Ureter (tissue), 1 donor: ENCODE results near the gene PARVG. TPM values are rescaled to one million over a fixed set of nuclear protein-coding genes. Genes with fewer than 3 reads are reported as not detected.

Experiments used
- DNase-seq: peaks from one replicate; pipeline ENCODE4 v3.0.0-alpha.2; 2020; ENCODE audit warnings: low spot score
- total RNA-seq: library from RNA; stranded (reverse); gene quantifications from one replicate; pipeline ENCODE4 v1.2.4, GENCODE V29; 2023
- donor health status: DM: yes; HTN: yes; CAD: no.

The PARVG gene
- total RNA-seq, 1 donor from 2014 or later: 13.5 TPM

DNA sequence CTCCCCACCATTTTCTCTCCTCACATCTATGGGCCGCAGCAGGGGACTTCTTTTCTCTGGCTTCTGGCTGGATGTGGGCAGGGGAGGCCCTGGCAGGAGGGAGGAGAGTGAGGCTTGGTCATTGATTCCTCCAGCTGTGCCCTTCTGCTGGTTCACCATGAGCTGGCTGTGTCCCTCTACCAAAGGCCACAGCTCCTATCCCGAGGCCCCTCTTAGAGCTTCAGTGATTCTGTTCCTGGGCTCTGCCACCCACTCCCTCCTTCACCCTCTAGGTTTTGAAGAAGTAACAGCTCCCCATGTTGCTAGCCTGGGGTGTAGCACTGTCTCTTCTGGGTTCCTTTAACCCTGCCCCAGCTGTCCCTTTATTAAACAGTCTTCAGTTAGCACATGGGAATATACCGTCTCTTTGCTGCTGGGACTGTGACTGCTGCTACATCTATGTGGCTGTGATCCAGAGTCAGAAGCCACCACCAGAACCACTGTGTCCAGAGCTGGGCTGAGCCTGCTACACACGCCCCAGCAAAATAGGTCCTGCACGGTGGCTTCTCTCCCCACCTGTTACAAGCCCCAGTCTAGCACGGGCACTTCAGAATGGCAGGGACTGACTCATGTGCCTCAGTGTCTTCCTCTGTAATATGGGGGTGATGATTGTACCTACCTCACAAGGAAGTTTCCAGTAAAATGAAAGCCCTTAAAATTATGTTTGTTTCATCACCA is 578 bp upstream of the PARVG start:
- no peak for DNase-seq

DNA sequence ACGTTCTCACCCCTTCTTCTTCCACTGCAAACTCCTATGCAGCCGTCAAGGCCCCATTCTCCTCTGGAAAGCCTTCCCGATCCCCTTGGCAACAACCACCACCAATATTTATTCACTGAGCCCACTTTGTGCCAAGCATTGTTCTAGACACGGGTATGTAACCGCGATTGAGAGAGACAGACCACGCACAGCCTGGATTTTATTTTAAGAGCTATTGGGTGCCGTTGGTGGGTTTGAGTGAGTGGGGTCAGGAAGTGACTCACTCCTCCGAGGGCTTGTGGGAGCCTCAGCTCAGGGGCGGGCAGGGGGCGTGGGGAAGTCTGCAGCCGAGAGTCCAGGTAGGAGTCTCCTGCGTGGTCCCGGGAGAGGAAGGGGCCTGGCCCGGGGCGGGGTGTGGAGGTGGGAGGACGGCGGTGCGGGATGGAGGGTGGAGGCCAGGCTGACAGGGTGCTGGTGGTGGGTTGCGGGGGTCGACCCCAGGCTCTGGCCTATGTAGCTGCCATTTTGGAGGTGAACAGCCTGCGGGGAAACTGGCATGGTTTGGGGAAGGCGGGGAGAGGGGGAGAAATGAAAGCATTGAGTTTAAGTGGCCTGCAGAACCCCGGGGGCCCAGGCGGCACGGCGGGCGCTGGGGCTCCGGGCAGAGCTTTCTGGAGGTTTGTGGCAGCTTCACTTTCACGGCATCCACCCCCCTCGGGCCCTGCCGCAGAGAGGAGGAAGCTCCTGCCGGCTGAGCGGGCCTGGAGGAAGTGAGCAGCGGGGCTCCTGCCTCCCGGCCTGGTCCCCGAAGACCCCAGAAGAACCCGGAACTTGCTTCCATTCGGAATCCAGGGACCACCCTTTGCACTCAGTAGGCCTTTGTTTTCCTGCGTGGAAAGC is 547 bp downstream of the PARVG start:
- DNase-seq: no peak

DNA sequence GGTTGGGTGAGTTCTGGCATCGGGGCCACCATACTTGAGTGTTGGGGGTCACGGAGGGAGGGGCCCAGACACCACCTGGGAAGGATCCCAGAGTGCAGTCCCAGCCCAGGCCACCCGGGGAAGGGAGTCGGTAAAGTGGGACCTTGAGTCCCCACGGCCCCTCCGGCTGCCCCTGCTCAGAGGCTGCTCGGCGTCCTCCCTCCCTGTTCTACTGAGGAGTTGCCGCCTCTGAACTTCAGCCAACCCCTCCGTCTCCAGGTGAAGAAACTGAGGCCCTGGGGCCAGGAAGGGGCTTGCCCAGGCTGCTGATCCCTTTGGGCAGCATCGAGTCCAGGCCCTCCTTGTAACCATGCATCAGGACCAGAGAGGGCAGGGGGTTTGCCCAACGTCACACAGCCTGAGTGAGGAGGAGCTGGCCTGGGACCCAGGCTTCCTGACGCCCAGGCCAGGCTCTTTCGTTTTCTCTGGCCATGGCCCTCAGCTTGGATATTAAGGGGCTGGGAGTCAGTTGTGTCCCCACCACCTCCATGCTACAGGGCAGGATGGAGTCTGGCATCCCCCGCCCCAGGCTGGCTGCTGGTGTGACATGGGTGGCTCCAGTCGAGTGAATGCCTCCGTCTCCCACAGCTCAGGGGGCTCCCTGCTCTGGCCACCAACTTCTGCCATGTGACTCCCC is 1.3 kb downstream of the PARVG start:
- no peak for DNase-seq

DNA sequence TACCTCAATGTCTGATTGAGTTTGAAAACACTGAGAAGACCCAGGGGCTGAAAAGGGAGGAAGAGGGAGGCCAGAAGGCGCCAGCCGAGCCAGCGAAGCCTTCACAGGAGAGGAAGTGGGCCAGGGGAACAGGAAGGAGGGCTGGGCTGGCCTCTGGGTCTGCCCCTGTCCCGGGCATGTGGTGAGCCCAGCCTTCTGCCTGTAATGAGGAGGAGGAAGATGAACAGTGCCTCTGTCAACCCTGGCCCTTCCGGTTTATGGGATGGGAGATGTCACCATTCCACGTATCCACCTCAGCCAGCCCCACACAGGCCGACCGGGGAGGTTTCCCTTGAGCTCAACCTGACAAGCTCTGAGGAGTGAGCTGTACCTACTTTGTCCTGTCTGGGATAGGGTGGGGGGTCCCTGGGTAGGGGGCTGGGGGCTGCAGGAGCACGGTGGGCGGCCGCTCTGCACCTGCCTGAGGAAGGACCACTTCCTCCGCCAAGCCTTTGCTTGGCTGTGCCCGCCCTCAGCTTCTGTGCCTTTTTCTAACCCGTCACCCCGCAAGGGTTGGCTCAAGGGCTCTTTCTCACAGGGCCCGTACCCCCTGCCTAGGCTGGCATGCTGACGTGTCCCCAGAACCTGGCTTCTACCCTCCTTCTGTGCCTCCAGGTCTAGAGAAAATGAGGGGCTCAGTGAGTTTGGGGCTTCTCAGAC is 2.0 kb downstream of the PARVG start:
- no peak for DNase-seq

DNA sequence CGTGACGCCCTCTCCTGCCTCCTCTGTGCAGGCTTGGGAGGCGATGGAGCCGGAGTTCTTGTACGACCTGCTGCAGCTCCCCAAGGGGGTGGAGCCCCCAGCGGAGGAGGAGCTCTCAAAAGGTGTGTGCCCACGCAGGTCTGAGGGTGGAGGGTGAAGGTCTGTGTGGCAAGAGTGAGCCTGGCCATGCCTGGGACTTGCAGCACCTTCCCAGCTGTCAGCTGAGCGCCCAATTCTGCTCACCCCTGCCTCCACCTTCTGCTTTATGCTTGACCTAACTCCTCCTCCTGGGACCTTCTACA is 2.5 kb downstream of the PARVG start:
- DNase-seq: no peak

- DNase-seq: no peak
Observed at GRCh38 chr22:44184006-44184405, 3.3 kb downstream of the PARVG start.

GRCh38 chr22:44185237-44186120 is 4.8 kb downstream of the PARVG start:
- DNase-seq: no peak

GRCh38 chr22:44186121-44186510 is 5.4 kb downstream of the PARVG start:
- no peak for DNase-seq

GRCh38 chr22:44186737-44187136 is 6.0 kb downstream of the PARVG start:
- no peak for DNase-seq

DNA sequence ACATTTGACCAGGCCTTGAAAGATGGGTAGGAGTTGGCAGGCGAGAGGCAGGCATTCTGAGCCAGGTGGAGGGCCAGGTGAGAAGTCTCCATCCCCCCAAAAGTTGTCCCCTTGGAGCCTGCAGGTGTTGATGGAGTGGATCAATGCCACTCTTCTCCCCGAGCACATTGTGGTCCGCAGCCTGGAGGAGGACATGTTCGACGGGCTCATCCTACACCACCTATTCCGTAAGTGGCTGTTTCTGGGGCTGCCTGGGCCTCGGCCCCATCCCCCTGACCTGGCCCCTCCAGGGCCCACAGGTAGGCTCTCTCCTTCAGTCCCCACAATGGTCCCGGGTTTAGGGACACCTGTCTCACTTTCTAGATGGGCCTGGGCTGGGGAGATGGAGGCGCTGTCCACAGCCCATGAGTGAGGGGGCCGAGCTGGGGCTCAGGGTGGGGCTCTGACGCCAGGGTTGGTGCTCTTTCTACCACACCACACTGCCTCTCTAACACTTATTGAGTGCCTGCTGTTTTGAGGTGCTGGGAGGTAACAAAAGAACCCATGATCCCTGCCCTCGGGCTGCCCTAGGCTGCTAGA is 7.0 kb downstream of the PARVG start:
- no peak for DNase-seq

DNA sequence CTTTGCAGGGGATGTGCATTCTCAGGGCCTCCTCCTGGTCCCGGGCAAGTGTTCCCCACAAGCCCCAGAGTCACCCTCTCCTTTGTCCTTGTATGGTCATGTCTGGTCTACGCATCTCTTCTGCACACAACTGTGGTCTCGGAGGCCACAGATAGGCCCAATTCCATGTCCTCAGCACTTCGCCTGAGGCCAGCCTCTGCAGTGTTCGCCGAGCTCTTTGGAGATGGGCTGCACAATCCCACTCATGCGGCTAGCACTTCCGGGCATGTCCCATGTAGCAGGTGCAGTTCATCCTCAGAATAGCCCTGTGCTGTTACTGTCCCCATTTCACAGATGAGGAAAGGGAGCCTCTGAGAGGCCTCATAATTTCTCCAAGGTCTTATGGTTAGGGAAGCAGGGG is 7.6 kb downstream of the PARVG start:
- no peak for DNase-seq

GRCh38 chr22:44188986-44189630 is 8.4 kb downstream of the PARVG start:
- no peak for DNase-seq

GRCh38 chr22:44190381-44190976 is 9.8 kb downstream of the PARVG start:
- DNase-seq: no peak

DNA sequence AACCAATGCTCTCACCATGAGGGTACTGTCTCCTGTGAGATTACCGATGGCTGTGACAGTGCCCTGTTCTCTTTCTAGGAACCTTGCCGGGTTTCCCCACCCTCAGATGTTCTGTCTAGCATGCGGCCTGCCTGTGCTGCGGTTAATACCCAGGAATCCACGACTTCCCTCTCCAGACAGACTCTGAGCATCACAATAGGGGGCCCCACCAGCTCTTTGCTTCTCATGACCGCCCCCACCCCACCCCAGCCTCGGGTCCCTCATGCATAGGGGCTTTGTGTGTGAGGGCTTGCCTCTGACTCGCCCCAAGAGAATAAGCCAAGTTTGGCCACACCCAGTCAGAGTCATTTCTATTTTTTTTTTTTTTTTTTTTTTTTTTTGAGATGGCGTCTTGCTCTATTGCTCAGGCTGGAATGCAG is 10.3 kb downstream of the PARVG start:
- DNase-seq: no peak

DNA sequence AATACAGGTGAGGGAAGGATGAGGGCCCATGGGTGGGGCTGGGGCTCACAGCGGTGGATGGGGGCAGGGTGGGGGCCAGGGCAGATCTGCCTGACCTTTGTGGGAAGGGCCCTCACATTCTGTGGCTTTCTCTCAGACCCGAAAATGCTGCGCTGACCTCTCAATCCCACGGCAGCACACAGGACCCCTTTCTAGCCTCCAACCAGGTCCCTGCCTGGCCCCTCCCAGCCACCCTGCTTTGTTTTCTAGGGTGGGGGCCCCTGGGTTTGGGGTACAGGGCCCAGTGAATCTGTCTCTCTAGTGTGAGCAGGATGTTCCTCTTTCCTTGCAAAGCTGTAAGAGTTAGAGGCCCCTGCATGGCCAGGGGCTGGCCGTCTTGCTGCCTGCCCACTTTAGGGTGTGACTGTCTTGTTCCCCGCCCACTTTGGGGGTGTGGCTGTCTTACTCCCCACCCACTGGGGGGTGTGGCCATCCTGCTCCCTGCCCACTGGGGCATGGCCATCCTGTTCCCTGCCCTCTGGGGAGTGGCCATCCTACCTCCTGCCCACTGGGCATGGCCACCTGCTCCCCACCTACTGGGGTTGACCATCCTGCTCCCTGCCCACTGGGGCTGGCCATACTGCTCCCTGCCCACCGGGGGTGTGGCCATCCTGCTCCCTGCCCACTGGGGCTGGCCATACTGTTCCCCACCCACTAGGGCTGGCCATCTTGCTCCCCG is 11.5 kb downstream of the PARVG start:
- DNase-seq: no peak

DNA sequence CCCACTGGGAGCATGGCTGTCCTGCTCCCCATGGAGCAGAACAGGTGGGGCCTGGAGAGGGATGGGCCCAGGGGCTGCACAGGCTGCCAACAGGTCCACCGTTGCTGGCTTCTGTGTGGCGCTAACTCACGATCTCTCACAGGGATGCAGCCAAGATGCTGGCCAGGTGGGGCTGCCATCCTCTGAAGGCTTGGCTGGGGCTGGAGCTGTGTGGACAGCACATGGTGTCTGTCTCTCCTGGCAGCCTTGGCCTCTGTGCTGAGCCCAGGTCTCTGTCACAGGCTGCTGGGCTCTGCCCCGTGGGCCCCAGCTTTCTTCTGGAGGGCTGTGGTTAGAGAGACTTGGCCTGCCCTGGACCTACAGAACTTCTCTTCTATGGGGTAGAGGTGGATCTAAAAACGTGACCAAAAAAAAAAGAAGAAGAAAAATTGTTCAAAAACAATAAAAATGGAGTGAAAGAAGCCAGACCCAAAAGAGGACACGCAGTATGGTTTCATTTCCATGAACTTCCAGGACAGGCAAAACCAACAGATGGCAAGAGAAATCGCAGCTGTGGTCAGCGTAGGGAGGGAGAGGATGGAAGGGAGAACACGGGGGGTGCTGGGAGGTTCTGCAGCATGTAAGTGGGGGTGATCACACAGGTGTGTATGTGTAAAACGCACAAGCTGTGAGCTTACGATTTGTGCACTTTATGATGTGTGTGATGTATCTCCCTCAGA is 12.2 kb downstream of the PARVG start:
- no peak for DNase-seq

DNA sequence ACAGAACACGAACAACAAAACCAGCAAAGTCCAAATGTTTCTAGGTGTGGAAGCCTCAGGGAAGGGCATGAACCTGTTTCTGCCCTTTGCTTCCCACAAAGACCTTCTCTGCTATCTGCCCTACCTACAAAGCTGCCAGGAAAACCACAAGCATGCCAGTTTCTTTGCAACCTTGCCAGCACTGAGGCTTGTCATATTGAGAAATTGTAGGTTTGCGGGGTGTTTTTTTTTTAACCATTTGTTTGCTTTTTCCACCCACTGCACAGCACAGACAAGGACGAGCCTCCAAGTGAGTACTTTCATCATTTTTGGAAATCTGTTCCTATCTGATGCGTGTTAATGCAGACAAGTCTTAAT is 12.8 kb downstream of the PARVG start:
- no peak for DNase-seq

DNA sequence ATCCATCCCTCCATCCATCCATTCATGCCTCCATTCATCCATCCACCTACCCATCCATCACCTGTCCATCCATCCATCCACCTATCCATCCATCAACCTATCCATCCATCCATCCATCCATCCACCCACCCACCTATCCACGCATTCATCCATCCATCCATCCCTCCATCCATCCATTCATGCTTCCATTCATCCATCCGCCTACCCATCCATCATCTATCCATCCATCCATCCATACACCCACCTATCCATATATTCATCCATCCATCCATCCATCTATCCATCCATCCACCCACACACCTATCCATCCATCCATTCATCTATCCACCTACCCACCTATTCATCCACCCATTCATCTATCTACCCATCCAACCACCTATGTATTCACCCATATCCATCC is 13.8 kb downstream of the PARVG start:
- DNase-seq: no peak
